Nephron progenitor cell (in vitro differentiated cells): ENCODE measurements around the gene UBE2D2.

Source experiments
- DNase-seq: peaks from one replicate; pipeline ENCODE4 v3.0.0; 2021
- H3K27ac Mint-ChIP-seq: 2 replicates; pipeline ENCODE4 v1.8.0; 2021; ENCODE audit warnings: mild to moderate bottlenecking, moderate library complexity, mixed read lengths
- H3K27me3 Mint-ChIP-seq: 2 replicates; pipeline ENCODE4 v1.8.0; 2021; ENCODE audit warnings: mild to moderate bottlenecking, low read depth, mixed read lengths; ENCODE audit not compliant: poor library complexity
- H3K36me3 Mint-ChIP-seq: 2 replicates; pipeline ENCODE4 v1.8.0; 2021; ENCODE audit warnings: low read depth, mixed read lengths
- H3K4me1 Mint-ChIP-seq: 2 replicates; pipeline ENCODE4 v1.8.0; 2021; ENCODE audit warnings: mixed read lengths
- H3K4me3 Mint-ChIP-seq: 2 replicates; pipeline ENCODE4 v1.8.0; 2021; ENCODE audit warnings: mild to moderate bottlenecking, moderate library complexity, mixed read lengths
- H3K9me3 Mint-ChIP-seq: 2 replicates; pipeline ENCODE4 v1.8.0; 2021; ENCODE audit warnings: mild to moderate bottlenecking, moderate library complexity, mixed read lengths
- TF ChIP-seq, protein P1 (sequence below): fragments of 200-600 bp; sonication (generic); IDR thresholded peaks from 2 replicates; pipeline ENCODE4 v1.5.0; 2021; ENCODE audit warnings: antibody characterized with exemption

Gene UBE2D2

DNA sequence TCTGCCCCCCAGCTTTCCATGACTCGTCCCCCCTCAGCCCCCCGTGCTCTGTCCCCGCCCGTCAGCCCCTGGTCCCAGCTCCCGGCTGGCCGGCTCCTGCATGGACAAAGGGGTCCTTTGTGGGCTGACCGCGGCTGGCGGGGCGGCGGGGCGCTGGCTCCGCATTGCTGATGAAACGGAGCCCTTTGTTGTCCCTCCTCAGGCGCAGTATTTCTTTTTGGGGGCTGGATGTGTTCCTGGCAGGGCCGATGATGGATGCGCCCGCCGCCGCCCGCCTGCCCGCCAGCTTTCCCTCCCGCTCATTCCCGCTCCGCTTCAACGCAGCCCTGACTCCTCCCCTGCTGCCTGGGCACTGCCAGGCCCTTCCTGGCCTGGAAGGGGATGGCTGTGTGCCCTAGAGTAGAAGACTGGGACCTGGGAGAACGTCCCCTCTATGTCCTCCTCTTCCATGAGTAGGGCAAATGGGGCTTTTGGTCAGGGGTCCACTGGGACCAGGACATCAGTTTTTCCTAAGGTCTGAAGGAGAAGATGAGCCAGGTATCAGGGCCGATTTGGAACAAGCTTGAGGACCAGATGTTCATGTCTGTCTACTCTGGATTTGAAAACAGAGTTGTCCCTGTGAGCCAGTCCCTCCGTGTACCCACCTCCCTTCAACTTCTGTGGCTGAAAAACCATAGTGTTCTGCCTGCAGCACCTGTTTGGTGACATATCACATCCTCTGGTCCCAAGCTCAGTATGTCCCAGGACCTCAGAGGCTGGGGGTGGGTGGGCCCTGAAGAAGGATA lies 116.0 kb downstream of the UBE2D2 start:
- Mint-ChIP-seq H3K27me3 (no peaks in the 10 kb centered on the region), H3K36me3 (peaks cover 25% of the 10 kb centered on the region), H3K27ac (peak overlapping the region; percentile 99), H3K4me1 (peaks cover 88% of the 10 kb centered on the region), H3K4me3 (peak overlapping the region; percentile 60), H3K9me3 (no peaks in the 10 kb centered on the region)
- TF ChIP-seq, protein P1, sequence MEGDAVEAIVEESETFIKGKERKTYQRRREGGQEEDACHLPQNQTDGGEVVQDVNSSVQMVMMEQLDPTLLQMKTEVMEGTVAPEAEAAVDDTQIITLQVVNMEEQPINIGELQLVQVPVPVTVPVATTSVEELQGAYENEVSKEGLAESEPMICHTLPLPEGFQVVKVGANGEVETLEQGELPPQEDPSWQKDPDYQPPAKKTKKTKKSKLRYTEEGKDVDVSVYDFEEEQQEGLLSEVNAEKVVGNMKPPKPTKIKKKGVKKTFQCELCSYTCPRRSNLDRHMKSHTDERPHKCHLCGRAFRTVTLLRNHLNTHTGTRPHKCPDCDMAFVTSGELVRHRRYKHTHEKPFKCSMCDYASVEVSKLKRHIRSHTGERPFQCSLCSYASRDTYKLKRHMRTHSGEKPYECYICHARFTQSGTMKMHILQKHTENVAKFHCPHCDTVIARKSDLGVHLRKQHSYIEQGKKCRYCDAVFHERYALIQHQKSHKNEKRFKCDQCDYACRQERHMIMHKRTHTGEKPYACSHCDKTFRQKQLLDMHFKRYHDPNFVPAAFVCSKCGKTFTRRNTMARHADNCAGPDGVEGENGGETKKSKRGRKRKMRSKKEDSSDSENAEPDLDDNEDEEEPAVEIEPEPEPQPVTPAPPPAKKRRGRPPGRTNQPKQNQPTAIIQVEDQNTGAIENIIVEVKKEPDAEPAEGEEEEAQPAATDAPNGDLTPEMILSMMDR = no peak
- peak; percentile 68 for DNase-seq
